H9 (cell line): ENCODE data around the gene DGKE. TPM values are rescaled to one million over a fixed set of nuclear protein-coding genes. Genes with fewer than 3 reads are reported as not detected.
A peak's percentile ranks its signal among the peaks of the same experiment; 100 is the strongest.

Experiments used
- DNase-seq: peaks from one replicate; pipeline ENCODE4 v3.0.0-alpha.2; 2017
- H2AFZ ChIP-seq: one replicate; pipeline ENCODE4 v1.6.1; 2013; ENCODE audit warnings: mild to moderate bottlenecking, low read length, control low read depth, moderate library complexity
- H2AK5ac ChIP-seq: 2 replicates; pipeline ENCODE4 v1.6.1; 2013; ENCODE audit warnings: low read length, control low read depth, mixed read lengths; ENCODE audit not compliant: insufficient read length
- H2BK120ac ChIP-seq: one replicate; pipeline ENCODE4 v1.6.1; 2013; ENCODE audit warnings: low read depth, mild to moderate bottlenecking, low read length, control low read depth, inconsistent platforms; ENCODE audit not compliant: poor library complexity, severe bottlenecking
- H2BK12ac ChIP-seq: 2 replicates; pipeline ENCODE4 v1.6.1; 2013; ENCODE audit warnings: low read length, control low read depth, mixed read lengths, low read depth; ENCODE audit not compliant: insufficient read length
- H2BK15ac ChIP-seq: 2 replicates; pipeline ENCODE4 v1.6.1; 2013; ENCODE audit warnings: low read depth, low read length, control low read depth
- H2BK20ac ChIP-seq: one replicate; pipeline ENCODE4 v1.6.1; 2013; ENCODE audit warnings: low read depth, mild to moderate bottlenecking, low read length, control low read depth, inconsistent platforms; ENCODE audit not compliant: poor library complexity, severe bottlenecking
- H2BK5ac ChIP-seq: 2 replicates; pipeline ENCODE4 v1.6.1; 2013; ENCODE audit warnings: low read length, control low read depth, mixed read lengths; ENCODE audit not compliant: insufficient read length
- H3K14ac ChIP-seq: 2 replicates; pipeline ENCODE4 v1.6.1; 2013; ENCODE audit warnings: low read length, control low read depth; ENCODE audit not compliant: insufficient read depth
- H3K18ac ChIP-seq: 2 replicates; pipeline ENCODE4 v1.6.1; 2013; ENCODE audit warnings: low read depth, mild to moderate bottlenecking, mixed read lengths, low read length, control low read depth; ENCODE audit not compliant: insufficient read length
- H3K23ac ChIP-seq: 2 replicates; pipeline ENCODE4 v1.6.1; 2013; ENCODE audit warnings: low read length, control low read depth, mixed read lengths, low read depth; ENCODE audit not compliant: insufficient read length
- H3K23me2 ChIP-seq: 2 replicates; pipeline ENCODE4 v1.6.1; 2013; ENCODE audit warnings: low read depth, mild to moderate bottlenecking, mixed read lengths, low read length, control low read depth; ENCODE audit not compliant: insufficient read length, poor library complexity, severe bottlenecking
- H3K27ac ChIP-seq: 2 replicates; pipeline ENCODE4 v1.5.1; 2013; ENCODE audit warnings: low read length, control low read depth, mixed read lengths, low read depth; ENCODE audit not compliant: insufficient read length
- H3K27me3 ChIP-seq: 2 replicates; pipeline ENCODE4 v1.6.1; 2013; ENCODE audit warnings: low read length, control low read depth, inconsistent platforms; ENCODE audit not compliant: insufficient read depth
- H3K4ac ChIP-seq: 2 replicates; pipeline ENCODE4 v1.6.1; 2013; ENCODE audit warnings: low read depth, mild to moderate bottlenecking, control low read depth, inconsistent platforms, low read length, moderate library complexity
- H3K4me1 ChIP-seq: 2 replicates; pipeline ENCODE4 v1.6.1; 2013; ENCODE audit warnings: low read length, control low read depth, inconsistent platforms; ENCODE audit not compliant: insufficient read depth
- H3K4me2 ChIP-seq: 2 replicates; pipeline ENCODE4 v1.6.1; 2013; ENCODE audit warnings: low read length, control low read depth, mixed read lengths; ENCODE audit not compliant: insufficient read length, insufficient read depth
- H3K56ac ChIP-seq: 2 replicates; pipeline ENCODE4 v1.6.1; 2013; ENCODE audit warnings: low read depth, mild to moderate bottlenecking, mixed read lengths, low read length, control low read depth; ENCODE audit not compliant: insufficient read length
- H3K79me1 ChIP-seq: 2 replicates; pipeline ENCODE4 v1.6.1; 2013; ENCODE audit warnings: low read depth, mild to moderate bottlenecking, moderate library complexity, low read length, control low read depth, inconsistent platforms; ENCODE audit not compliant: insufficient read depth, poor library complexity, severe bottlenecking
- H3K79me2 ChIP-seq: 2 replicates; pipeline ENCODE4 v1.6.1; 2013; ENCODE audit warnings: low read length, control low read depth, inconsistent platforms; ENCODE audit not compliant: insufficient read depth
- H3K9ac ChIP-seq: 2 replicates; pipeline ENCODE4 v1.6.1; 2013; ENCODE audit warnings: low read length, control low read depth, mixed read lengths; ENCODE audit not compliant: insufficient read length; ENCODE audit errors: extremely low read depth
- H3K9me3 ChIP-seq: one replicate; pipeline ENCODE4 v1.6.1; 2013; ENCODE audit warnings: low read depth, low read length, inconsistent platforms; ENCODE audit not compliant: control insufficient read depth
- H3T11ph ChIP-seq: one replicate; pipeline ENCODE4 v1.6.1; 2013; ENCODE audit warnings: mild to moderate bottlenecking, low read length, control low read depth, inconsistent platforms
- H4K20me1 ChIP-seq: one replicate; pipeline ENCODE4 v1.6.1; 2013; ENCODE audit not compliant: control insufficient read depth, insufficient read length, insufficient read depth
- H4K5ac ChIP-seq: 2 replicates; pipeline ENCODE4 v1.6.1; 2013; ENCODE audit warnings: low read depth, mild to moderate bottlenecking, mixed read lengths, low read length, control low read depth; ENCODE audit not compliant: insufficient read length
- H4K8ac ChIP-seq: replicated peaks from 2 replicates; pipeline ENCODE4 v1.6.1; 2013; ENCODE audit warnings: low read length, control low read depth, mixed read lengths, low read depth; ENCODE audit not compliant: insufficient read length
- H4K91ac ChIP-seq: 2 replicates; pipeline ENCODE4 v1.6.1; 2013; ENCODE audit warnings: low read depth, mild to moderate bottlenecking, moderate library complexity, mixed read lengths, low read length, control low read depth; ENCODE audit not compliant: insufficient read length
- H3K27ac Mint-ChIP-seq, 3 experiments: 2 replicates in 2 of 3; 3 replicates in 1 of 3; pipeline ENCODE4 v1.8.0; 2020 to 2021; ENCODE audit warnings: mixed read lengths in 3 of 3, mild to moderate bottlenecking in 1 of 3, moderate library complexity in 1 of 3
- H3K27me3 Mint-ChIP-seq: 2 replicates; pipeline ENCODE4 v1.8.0; 2021; ENCODE audit warnings: low read depth, mild to moderate bottlenecking, moderate library complexity, mixed read lengths
- H3K36me3 Mint-ChIP-seq, 3 experiments: 2 replicates in 2 of 3; 3 replicates in 1 of 3; pipeline ENCODE4 v1.8.0; 2020 to 2021; ENCODE audit warnings: low read depth in 3 of 3, mixed read lengths in 3 of 3; ENCODE audit not compliant: insufficient read depth in 1 of 3
- H3K4me1 Mint-ChIP-seq, 2 experiments: 2 replicates each; pipeline ENCODE4 v1.8.0; 2020; ENCODE audit warnings: mixed read lengths in 2 of 2
- H3K4me3 Mint-ChIP-seq, 2 experiments: 2 replicates in 1 of 2; 3 replicates in 1 of 2; pipeline ENCODE4 v1.8.0; 2020 to 2021; ENCODE audit warnings: mild to moderate bottlenecking in 2 of 2, mixed read lengths in 2 of 2, moderate library complexity in 1 of 2
- H3K9me3 Mint-ChIP-seq, 2 experiments: 2 replicates in 1 of 2; 3 replicates in 1 of 2; pipeline ENCODE4 v1.8.0; 2020; ENCODE audit warnings: mild to moderate bottlenecking in 2 of 2, mixed read lengths in 2 of 2, moderate library complexity in 1 of 2
- CTCF ChIP-seq: fragments of 200-600 bp; sonication (generic); conservative IDR thresholded peaks from 3 replicates; pipeline ENCODE4 v1.8.0; 2021; ENCODE audit warnings: antibody characterized with exemption, mild to moderate bottlenecking
- WGBS: extraction: QIAGEN DNeasy Blood & Tissue Kit; methylation state at CpG from one replicate; pipeline ENCODE4 v1.1.7; 2013; ENCODE audit warnings: missing lambda C conversion rate, low lambda C conversion rate, mixed read lengths; ENCODE audit not compliant: insufficient read length; ENCODE audit errors: extremely low coverage; 5-methylcytosine and 5-hydroxymethylcytosine counted together
- total RNA-seq: library from RNA; stranded (reverse); gene quantifications from 2 replicates; pipeline ENCODE4 v1.2.1, GENCODE V29; 2021

The DGKE gene
- total RNA-seq, 1 experiment from 2014 or later: 4.9 TPM

GRCh38 chr17:56914581-56915273 is 80.8 kb downstream of the DGKE start:
- peaks cover 0 to 7% of the 10 kb centered on the region in 2 experiments; a peak in 2 of 5 replicates for H3K9me3 Mint-ChIP-seq
- H3K23me2 ChIP-seq: peaks cover 21% of the 10 kb centered on the region
- peak overlapping the region; percentile 25 for H3K9ac ChIP-seq
- H4K5ac ChIP-seq: no peak overlapping the region
- H2AFZ ChIP-seq: peak overlapping the region; percentile 24
- H3K27ac Mint-ChIP-seq: 0 out of 7 replicates have a peak overlapping the region, but pooled peaks of 1 of the 3 experiments have one; percentile 11
- H3K9me3 ChIP-seq: no peaks in the 10 kb centered on the region
- no peak overlapping the region for H3K18ac ChIP-seq
- H3K4me3 Mint-ChIP-seq: peak overlapping the region; percentile 79 to 96
- H2AK5ac ChIP-seq: no peak overlapping the region
- no peak for TF ChIP-seq CTCF
- H3K27me3 ChIP-seq: peaks cover 2% of the 10 kb centered on the region; the same call in 1 of the 2 replicates
- no peak overlapping the region for H2BK12ac ChIP-seq
- no peaks in the 10 kb centered on the region for H3K79me1 ChIP-seq
- no peaks in the 10 kb centered on the region; the same call in 1 of the 2 replicates for H3K4me1 ChIP-seq
- no peak overlapping the region for H4K8ac ChIP-seq
- H2BK15ac ChIP-seq: no peak overlapping the region
- H3K14ac ChIP-seq: no peak overlapping the region
- H3K36me3 Mint-ChIP-seq: peaks cover 0 to 8% (median 0%) of the 10 kb centered on the region in 3 experiments; a peak in 2 of 7 replicates
- H3K27me3 Mint-ChIP-seq: peaks cover 34% of the 10 kb centered on the region
- WGBS: no CpG with 5 or more reads among the region's 14 CpGs
- no peak overlapping the region for H4K91ac ChIP-seq
- H2BK5ac ChIP-seq: no peak overlapping the region
- H3K23ac ChIP-seq: no peak overlapping the region
- no peaks in the 10 kb centered on the region; the same call in 1 of the 2 replicates for H3K79me2 ChIP-seq
- no peak for DNase-seq
- no peak overlapping the region for H2BK20ac ChIP-seq
- no peak overlapping the region for H2BK120ac ChIP-seq
- no peaks in the 10 kb centered on the region for H4K20me1 ChIP-seq
- no peak overlapping the region for H3K4ac ChIP-seq
- peak overlapping the region; percentile 60 for H3K4me2 ChIP-seq
- H3K27ac ChIP-seq: no peak overlapping the region
- H3K56ac ChIP-seq: no peak overlapping the region
- H3T11ph ChIP-seq: no peak overlapping the region
- H3K4me1 Mint-ChIP-seq: peaks cover 14 to 18% of the 10 kb centered on the region in 2 experiments
